Gastrocnemius medialis (tissue), 4 donors: ENCODE data around the gene GAS7.

Experiments
- POLR2A ChIP-seq, 2 donors: fragments of 450-650 bp; IDR thresholded peaks; one replicate each; pipeline ENCODE4 v1.6.1; 2017; ENCODE audit warnings: antibody characterized with exemption in 2 of 2, mild to moderate bottlenecking in 2 of 2, moderate library complexity in 2 of 2
- TF ChIP-seq, protein P1 (sequence below), 5 experiments: fragments of 450-650 bp in 3 of 5; fragments of 200-600 bp in 2 of 5; sonication (generic) in 2 of 5; IDR thresholded peaks in 4 of 5; conservative IDR thresholded peaks in 1 of 5; 1 replicate in 4 of 5; 2 replicates in 1 of 5; pipeline ENCODE4 v1.5.1; 2016 to 2019; ENCODE audit warnings: antibody characterized with exemption in 5 of 5, mild to moderate bottlenecking in 3 of 5, moderate library complexity in 3 of 5

- TF ChIP-seq, protein P1, sequence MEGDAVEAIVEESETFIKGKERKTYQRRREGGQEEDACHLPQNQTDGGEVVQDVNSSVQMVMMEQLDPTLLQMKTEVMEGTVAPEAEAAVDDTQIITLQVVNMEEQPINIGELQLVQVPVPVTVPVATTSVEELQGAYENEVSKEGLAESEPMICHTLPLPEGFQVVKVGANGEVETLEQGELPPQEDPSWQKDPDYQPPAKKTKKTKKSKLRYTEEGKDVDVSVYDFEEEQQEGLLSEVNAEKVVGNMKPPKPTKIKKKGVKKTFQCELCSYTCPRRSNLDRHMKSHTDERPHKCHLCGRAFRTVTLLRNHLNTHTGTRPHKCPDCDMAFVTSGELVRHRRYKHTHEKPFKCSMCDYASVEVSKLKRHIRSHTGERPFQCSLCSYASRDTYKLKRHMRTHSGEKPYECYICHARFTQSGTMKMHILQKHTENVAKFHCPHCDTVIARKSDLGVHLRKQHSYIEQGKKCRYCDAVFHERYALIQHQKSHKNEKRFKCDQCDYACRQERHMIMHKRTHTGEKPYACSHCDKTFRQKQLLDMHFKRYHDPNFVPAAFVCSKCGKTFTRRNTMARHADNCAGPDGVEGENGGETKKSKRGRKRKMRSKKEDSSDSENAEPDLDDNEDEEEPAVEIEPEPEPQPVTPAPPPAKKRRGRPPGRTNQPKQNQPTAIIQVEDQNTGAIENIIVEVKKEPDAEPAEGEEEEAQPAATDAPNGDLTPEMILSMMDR (IDR thresholded peaks at IDR 0.05 in 4 of 5, conservative IDR thresholded peaks at IDR 0.05 in 1 of 5), result no peak
- no peak for TF ChIP-seq POLR2A (IDR thresholded peaks at IDR 0.05)
Measured at GRCh38 chr17:9998060-9998459, 200.3 kb downstream of the GAS7 start.
